ENCODE measurements around the gene SYT15B.
"Not testable (repeated sequence)": the region's sequence is repeated elsewhere in the genome, so short reads cannot be mapped to it uniquely, and the experiment has no call there.

GRCh38 chr10:47717011-47717769, 46.2 kb downstream of the SYT15B start:
- TF ChIP-seq EP300, POLR2A (IDR thresholded peaks at IDR 0.05): not testable (repeated sequence)
- TF ChIP-seq, protein P1, sequence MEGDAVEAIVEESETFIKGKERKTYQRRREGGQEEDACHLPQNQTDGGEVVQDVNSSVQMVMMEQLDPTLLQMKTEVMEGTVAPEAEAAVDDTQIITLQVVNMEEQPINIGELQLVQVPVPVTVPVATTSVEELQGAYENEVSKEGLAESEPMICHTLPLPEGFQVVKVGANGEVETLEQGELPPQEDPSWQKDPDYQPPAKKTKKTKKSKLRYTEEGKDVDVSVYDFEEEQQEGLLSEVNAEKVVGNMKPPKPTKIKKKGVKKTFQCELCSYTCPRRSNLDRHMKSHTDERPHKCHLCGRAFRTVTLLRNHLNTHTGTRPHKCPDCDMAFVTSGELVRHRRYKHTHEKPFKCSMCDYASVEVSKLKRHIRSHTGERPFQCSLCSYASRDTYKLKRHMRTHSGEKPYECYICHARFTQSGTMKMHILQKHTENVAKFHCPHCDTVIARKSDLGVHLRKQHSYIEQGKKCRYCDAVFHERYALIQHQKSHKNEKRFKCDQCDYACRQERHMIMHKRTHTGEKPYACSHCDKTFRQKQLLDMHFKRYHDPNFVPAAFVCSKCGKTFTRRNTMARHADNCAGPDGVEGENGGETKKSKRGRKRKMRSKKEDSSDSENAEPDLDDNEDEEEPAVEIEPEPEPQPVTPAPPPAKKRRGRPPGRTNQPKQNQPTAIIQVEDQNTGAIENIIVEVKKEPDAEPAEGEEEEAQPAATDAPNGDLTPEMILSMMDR (IDR thresholded peaks at IDR 0.05): not testable (repeated sequence)
